Loucy (cell line): Measurements from ENCODE around the gene PLCL1.

Source experiments
- H2AFZ ChIP-seq: fragments of 200-600 bp; sonication (generic); 2 replicates; pipeline ENCODE4 v1.6.0; 2016; ENCODE audit warnings: antibody characterized with exemption, mild to moderate bottlenecking, low read length, moderate library complexity
- H3F3A ChIP-seq: fragments of 200-600 bp; 2 replicates; pipeline ENCODE4 v1.6.0; 2016; ENCODE audit warnings: antibody characterized with exemption, low read depth, mild to moderate bottlenecking
- H3K27me3 ChIP-seq: fragments of 200-600 bp; sonication (generic); 2 replicates; pipeline ENCODE4 v1.6.1; 2014; ENCODE audit warnings: low read length, mild to moderate bottlenecking; ENCODE audit not compliant: insufficient read depth, poor library complexity, severe bottlenecking
- H3K36me3 ChIP-seq: fragments of 200-600 bp; sonication (generic); 2 replicates; pipeline ENCODE4 v1.6.1; 2016; ENCODE audit warnings: low read length; ENCODE audit not compliant: insufficient read depth
- H3K4me1 ChIP-seq: fragments of 200-600 bp; sonication (generic); 2 replicates; pipeline ENCODE4 v1.5.1; 2014; ENCODE audit warnings: low read length, mild to moderate bottlenecking; ENCODE audit not compliant: insufficient read depth, poor library complexity, severe bottlenecking
- H3K4me2 ChIP-seq: fragments of 200-600 bp; sonication (generic); 2 replicates; pipeline ENCODE4 v1.6.0; 2014; ENCODE audit warnings: antibody characterized with exemption, low read length, low read depth, mild to moderate bottlenecking; ENCODE audit not compliant: poor library complexity, severe bottlenecking
- H3K4me3 ChIP-seq: fragments of 200-600 bp; sonication (generic); 2 replicates; pipeline ENCODE4 v1.5.1; 2014; ENCODE audit warnings: low read length, mild to moderate bottlenecking, mixed read lengths; ENCODE audit not compliant: poor library complexity, severe bottlenecking
- H3K79me2 ChIP-seq: fragments of 200-600 bp; sonication (generic); 2 replicates; pipeline ENCODE4 v1.6.1; 2014; ENCODE audit warnings: low read length; ENCODE audit not compliant: insufficient read depth
- H3K9ac ChIP-seq: fragments of 200-600 bp; sonication (generic); 2 replicates; pipeline ENCODE4 v1.6.0; 2014; ENCODE audit warnings: mild to moderate bottlenecking, low read depth, low read length, moderate library complexity; ENCODE audit not compliant: poor library complexity, severe bottlenecking
- H3K9me2 ChIP-seq: fragments of 200-600 bp; sonication (generic); replicated peaks from 2 replicates; pipeline ENCODE4 v1.6.1; 2016; ENCODE audit warnings: low read depth, low read length, mixed read lengths
- H3K9me3 ChIP-seq: fragments of 200-600 bp; sonication (generic); 2 replicates; pipeline ENCODE4 v1.6.1; 2014; ENCODE audit warnings: mild to moderate bottlenecking, antibody characterized with exemption, low read length, low read depth; ENCODE audit not compliant: insufficient read depth
- H4K20me1 ChIP-seq: fragments of 200-600 bp; sonication (generic); 2 replicates; pipeline ENCODE4 v1.6.0; 2014; ENCODE audit warnings: antibody characterized with exemption, low read length, mild to moderate bottlenecking; ENCODE audit not compliant: insufficient read depth, poor library complexity, severe bottlenecking
- EZH2phosphoT487 ChIP-seq: fragments of 200-600 bp; IDR thresholded peaks from 2 replicates; pipeline ENCODE4 v1.6.1; 2018; ENCODE audit warnings: antibody characterized with exemption, mild to moderate bottlenecking, moderate library complexity, borderline replicate concordance
- TF ChIP-seq, protein P1 (sequence below): fragments of 200-600 bp; sonication (generic); conservative IDR thresholded peaks from 2 replicates; pipeline ENCODE4 v1.5.1; 2014; ENCODE audit warnings: mild to moderate bottlenecking, antibody characterized with exemption, low read length

The PLCL1 gene

DNA sequence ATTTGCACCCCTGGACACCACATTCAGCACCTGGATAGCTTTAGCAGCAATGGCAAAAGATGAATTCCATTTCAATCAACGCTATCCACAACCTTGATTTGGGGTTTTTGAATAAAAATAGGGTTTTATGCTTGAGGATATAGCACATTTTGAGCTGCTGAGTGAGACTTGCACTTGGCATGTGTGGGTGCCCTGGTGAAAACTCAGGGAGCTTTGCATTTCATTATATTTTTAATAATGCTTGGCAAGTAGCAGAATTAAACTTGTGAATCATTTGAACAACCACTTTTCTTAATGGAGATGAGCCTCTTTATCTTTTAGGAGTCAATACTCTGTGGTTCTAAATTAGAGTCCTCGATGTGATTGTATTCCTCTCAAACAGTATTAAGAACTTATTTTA lies 252.4 kb downstream of the PLCL1 start:
- Histone ChIP-seq H3K4me1 (no peaks in the 10 kb centered on the region), H3K4me2 (no peak overlapping the region), H3K36me3 (no peaks in the 10 kb centered on the region)

DNA sequence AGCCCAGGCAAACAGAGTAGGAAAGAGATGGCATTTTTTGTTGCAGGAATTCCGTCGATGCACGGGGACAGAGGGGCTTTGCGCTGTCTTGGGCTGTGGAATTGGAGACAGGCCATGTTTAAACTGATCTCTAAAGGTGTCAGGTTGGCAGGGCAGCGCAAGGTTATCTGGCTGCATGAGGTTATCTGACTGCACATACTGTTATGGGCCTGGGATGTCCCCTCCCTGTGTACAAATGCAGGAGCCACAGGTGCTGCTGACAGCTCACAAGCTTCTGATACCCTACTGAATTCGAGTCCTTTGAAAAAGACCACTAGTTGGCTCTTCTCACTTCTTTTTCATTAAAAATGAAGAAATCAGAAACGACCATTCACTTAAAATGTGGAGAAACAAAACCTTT lies 255.4 kb downstream of the PLCL1 start:
- H3K27me3 ChIP-seq: no peaks in the 10 kb centered on the region
- H3K79me2 ChIP-seq: no peaks in the 10 kb centered on the region
- H3K9me3 ChIP-seq: no peaks in the 10 kb centered on the region
- H4K20me1 ChIP-seq: no peaks in the 10 kb centered on the region
- no peaks in the 10 kb centered on the region for H3K4me1 ChIP-seq
- no peak overlapping the region for H3K4me3 ChIP-seq
- TF ChIP-seq, protein P1, sequence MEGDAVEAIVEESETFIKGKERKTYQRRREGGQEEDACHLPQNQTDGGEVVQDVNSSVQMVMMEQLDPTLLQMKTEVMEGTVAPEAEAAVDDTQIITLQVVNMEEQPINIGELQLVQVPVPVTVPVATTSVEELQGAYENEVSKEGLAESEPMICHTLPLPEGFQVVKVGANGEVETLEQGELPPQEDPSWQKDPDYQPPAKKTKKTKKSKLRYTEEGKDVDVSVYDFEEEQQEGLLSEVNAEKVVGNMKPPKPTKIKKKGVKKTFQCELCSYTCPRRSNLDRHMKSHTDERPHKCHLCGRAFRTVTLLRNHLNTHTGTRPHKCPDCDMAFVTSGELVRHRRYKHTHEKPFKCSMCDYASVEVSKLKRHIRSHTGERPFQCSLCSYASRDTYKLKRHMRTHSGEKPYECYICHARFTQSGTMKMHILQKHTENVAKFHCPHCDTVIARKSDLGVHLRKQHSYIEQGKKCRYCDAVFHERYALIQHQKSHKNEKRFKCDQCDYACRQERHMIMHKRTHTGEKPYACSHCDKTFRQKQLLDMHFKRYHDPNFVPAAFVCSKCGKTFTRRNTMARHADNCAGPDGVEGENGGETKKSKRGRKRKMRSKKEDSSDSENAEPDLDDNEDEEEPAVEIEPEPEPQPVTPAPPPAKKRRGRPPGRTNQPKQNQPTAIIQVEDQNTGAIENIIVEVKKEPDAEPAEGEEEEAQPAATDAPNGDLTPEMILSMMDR: no peak
- no peak for TF ChIP-seq EZH2phosphoT487
- H2AFZ ChIP-seq: no peak overlapping the region
- no peaks in the 10 kb centered on the region for H3K36me3 ChIP-seq
- H3K4me2 ChIP-seq: no peak overlapping the region
- H3F3A ChIP-seq: no peaks in the 10 kb centered on the region
- H3K9ac ChIP-seq: no peak overlapping the region
- H3K9me2 ChIP-seq: no peaks in the 10 kb centered on the region

More for the DNA sequence above, 252.4 kb downstream of the PLCL1 start:
- Histone ChIP-seq H2AFZ (no peak overlapping the region), H3K4me3 (no peak overlapping the region), H3F3A (no peaks in the 10 kb centered on the region), H3K9me3 (no peaks in the 10 kb centered on the region), H3K27me3 (no peaks in the 10 kb centered on the region), H3K79me2 (no peaks in the 10 kb centered on the region), H4K20me1 (no peaks in the 10 kb centered on the region), H3K9me2 (no peaks in the 10 kb centered on the region), H3K9ac (no peak overlapping the region)
- TF ChIP-seq, protein P1: no peak
- TF ChIP-seq EZH2phosphoT487: no peak

DNA sequence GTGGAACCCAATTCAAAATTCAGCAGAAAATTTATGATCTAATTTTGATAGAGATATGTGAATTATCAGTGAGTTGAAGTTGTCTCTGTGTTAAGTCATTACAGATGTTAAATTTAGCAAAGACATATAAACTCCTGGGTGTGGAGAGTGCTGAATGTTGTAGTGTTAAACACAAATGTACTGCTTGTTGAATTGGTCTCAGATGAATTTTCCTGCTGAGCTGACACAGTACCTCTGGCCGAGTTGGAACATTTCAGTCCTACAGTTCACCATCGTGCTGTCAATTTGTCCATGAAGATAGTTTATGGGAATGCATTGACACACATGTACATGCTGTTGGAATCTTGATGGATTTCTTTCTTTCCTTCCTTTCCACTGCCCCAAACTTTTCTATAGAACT lies 255.9 kb downstream of the PLCL1 start:
- Histone ChIP-seq H3K36me3 (no peaks in the 10 kb centered on the region), H3K4me1 (no peaks in the 10 kb centered on the region), H2AFZ (no peak overlapping the region), H3K4me2 (no peak overlapping the region), H3F3A (no peaks in the 10 kb centered on the region), H4K20me1 (no peaks in the 10 kb centered on the region), H3K27me3 (no peaks in the 10 kb centered on the region), H3K79me2 (no peaks in the 10 kb centered on the region), H3K9ac (no peak overlapping the region), H3K9me3 (no peaks in the 10 kb centered on the region), H3K9me2 (no peaks in the 10 kb centered on the region), H3K4me3 (no peak overlapping the region)
- TF ChIP-seq, protein P1: no peak
- no peak for TF ChIP-seq EZH2phosphoT487
